ENCODE results near the gene GTF2IRD1. TPM values are rescaled to one million over a fixed set of nuclear protein-coding genes. Genes with fewer than 3 reads are reported as not detected.

The GTF2IRD1 gene
- total RNA-seq, 4 donors from 2014 or later = 6.0 to 12.7 (median 10.2) TPM

DNA sequence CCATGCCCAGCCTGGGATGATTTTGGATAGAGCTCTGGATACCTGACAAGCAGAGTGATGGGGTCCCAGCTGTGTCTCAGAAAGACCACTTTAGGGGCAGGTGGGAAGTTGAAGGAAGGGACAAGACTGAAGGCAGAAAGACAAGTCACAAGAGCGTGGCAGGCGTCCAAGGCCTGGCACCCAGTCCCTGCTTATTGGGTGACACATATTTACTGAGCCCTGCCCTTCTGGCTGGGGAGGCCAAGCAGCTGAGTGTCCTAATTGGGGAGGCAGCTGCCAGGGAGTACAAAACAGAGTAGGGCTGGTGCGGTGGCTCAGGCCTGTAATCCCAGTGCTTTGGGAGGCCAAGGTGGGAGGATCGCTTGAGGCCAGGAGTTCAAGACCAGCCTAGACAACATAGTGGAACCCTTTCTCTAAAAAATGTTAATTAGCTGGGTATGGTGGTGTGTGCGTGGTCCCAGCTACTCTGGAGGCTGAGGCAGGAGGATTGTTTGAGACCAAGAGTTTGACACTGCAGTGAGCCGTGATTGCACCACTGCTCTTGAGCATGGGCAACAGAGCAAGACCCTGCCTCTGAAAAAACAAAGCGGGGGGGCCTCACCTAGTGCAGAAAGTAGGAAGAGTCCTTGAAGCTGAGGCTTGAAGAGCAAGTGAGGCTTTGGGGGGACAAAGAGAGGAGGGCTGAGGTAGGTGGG is 150.8 kb downstream of the GTF2IRD1 start:
- TF ChIP-seq, protein P1, sequence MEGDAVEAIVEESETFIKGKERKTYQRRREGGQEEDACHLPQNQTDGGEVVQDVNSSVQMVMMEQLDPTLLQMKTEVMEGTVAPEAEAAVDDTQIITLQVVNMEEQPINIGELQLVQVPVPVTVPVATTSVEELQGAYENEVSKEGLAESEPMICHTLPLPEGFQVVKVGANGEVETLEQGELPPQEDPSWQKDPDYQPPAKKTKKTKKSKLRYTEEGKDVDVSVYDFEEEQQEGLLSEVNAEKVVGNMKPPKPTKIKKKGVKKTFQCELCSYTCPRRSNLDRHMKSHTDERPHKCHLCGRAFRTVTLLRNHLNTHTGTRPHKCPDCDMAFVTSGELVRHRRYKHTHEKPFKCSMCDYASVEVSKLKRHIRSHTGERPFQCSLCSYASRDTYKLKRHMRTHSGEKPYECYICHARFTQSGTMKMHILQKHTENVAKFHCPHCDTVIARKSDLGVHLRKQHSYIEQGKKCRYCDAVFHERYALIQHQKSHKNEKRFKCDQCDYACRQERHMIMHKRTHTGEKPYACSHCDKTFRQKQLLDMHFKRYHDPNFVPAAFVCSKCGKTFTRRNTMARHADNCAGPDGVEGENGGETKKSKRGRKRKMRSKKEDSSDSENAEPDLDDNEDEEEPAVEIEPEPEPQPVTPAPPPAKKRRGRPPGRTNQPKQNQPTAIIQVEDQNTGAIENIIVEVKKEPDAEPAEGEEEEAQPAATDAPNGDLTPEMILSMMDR (IDR thresholded peaks at IDR 0.05; ENCODE audit: low read depth) = no peak

DNA sequence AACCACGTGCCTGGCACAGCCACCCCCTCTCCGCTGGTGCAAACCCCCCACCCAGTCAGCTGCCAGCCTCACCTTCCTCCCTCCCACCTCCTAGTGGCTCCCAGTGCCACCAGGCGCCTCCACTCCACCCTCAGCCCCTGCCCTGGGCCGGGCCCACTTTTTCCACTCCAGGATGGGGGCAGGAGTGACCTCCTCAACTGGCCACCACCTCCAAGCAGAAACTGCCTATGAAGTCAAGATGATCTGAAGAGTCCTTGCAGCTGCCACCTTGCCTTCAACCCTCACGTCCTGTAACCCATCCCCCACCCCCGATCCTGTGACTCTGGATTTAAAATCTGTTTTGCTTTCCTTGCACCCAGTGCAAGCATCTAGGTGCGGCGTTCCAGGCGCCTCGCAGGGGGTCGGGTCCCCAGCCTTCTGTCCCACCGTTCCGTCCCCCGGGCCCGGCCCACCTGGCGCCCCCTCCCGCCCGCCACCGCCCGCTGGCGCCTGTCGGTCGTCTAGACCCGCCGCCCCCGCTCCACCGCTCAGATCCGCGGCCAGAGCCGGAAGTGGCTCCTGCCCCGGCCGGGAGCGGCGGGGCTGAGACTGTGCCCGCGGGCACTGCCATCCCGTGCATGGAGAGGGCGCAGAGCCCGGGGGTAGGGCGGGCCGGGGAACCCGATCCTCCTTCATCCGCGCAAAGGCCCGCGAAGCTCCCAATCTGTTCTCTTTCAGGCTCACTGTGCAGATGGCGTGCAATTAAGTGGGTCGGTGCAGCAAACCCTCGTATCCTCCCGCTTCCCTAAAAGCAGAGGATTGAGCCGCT is 152.6 kb downstream of the GTF2IRD1 start:
- TF ChIP-seq, protein P1 (IDR thresholded peaks at IDR 0.05; ENCODE audit: low read depth) = no peak

DNA sequence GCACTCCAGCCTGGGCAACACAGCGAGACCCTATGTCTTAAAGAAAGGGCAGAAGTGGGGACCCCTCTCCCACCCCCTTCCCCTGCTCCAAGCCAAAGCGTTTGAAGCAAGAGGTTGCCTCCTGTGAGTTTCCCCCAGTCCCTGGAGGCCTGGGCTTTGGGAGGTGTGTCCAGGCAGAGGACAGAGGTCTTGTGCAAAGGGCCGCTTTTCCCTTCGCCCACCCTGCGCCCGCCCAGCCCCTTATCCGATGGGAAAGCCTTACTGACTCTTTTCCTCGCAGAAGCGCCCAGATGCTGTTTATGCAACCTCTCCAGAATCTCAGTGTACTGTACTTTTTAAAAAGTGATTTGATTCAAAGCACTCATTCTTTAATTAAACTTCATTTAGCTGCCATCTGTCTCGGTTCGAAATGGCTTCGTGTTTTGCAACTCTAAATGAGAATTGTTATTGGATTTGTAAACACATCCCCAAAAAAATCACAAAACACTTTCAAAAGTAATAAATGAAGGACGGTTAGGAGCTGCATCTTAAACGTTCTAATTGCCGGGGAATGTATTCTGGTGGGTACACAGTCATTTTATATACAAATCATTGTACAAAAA is 153.3 kb downstream of the GTF2IRD1 start:
- TF ChIP-seq, protein P1 (IDR thresholded peaks at IDR 0.05; ENCODE audit: low read depth) = no peak

DNA sequence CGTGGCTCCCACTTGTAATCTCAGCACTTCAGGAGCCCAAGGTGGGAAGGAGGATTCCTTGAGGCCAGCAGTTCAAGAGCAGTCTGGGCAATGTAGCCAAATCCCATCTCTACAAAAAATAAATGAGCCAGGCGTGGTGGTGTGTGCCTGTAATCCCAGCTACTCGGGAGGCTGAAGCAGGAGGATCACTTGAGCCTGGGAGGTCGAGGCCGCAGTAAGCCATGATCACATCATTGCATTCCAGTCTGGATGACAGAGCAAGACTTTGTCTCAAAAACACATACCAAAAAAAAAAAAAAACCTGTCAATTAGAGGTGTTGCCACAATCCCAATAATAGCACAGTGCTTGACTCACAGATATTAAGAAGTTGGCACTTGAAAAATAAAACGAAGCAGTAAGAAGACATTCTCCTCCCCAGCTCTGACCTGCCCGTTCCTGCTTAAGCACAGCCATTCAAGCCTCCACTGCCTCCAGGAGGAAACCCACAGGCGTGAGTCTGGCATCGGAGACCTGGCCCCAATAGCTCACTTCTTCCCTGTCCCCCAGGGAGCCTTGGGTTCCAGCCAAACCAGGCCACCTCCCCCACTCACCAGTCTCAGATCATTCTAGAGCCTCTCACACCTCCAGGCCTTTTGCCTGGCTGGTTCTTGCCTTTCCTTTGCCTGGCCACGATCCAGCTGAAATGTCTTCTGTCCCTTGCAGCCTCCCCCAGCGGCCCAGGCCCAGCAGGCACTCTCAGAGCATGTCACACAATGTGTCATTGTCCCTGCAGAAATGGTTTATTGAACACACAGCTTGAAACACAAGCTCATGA is 158.5 kb downstream of the GTF2IRD1 start:
- TF ChIP-seq, protein P1 (IDR thresholded peaks at IDR 0.05; ENCODE audit: low read depth) = no peak

DNA sequence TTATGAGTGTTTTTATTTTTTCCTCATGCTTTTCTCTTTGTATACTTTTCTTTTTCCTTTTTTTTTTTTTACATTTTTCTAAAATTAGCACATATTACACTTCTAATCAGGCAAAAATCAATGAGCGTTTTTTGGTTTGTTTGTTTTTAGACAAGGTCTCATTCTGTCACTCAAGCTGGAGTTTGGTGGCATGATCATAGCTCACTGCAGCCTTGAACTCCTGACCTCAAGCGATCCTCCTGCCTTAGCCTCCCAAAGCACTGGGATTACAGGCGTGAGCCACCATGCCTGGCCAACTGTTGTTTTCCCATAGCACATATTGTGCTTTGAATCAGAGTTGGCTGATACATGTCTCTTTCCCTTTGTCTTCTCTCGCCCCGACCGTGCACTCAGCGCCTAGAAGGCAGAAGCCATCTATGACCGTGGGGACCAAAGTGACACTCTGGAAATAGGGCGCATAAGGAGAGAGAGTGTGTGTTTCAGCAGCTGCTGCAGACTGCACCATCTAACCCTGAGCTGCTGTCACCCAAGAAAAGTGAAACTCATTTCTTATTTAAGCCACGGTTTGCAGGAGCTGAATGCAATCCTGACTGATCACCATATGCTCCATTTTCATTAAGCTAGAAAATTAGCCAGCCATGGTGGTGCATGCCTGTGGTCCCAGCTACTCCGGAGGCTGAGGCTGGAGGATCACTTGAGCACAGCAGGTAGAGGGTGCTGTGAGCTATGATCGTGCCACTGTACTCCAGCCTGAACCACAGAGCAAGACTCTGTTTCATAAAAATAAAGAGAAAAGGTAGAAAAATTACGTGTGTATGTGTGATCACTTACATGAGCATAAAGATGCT is 162.5 kb downstream of the GTF2IRD1 start:
- TF ChIP-seq, protein P1 (IDR thresholded peaks at IDR 0.05; ENCODE audit: low read depth) = no peak

DNA sequence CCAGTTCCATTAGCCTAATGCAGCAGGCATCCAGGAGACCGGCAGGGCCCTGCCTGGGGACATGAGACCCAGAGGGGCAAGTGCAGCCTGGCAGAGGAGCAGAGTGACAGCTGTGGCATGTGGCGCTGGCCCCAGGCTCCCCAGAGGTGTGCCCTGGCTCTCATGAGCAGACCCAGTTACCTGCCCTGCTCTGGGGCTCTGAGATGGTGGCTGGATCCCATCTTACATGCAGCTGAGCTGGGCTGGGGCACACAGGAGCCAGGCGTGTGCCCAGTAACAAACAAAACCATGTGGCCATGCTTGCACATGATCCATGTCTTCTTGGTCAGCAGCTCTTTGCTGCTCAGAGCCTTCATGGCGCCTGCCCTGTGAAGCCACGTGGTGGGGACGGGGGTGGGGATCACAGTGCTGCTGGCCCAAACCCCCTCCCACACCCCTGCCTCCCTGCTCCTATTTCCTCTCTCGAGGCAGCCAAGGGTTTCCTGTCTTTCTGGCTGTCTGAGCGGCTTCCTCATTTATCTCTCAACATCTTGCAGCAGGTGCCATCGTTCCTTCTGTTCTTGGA is 163.6 kb downstream of the GTF2IRD1 start:
- TF ChIP-seq, protein P1 (IDR thresholded peaks at IDR 0.05; ENCODE audit: low read depth) = no peak
